K562 (cell line): ENCODE data around the gene FTSJ3. TPM values are rescaled to one million over a fixed set of nuclear protein-coding genes. Genes with fewer than 3 reads are reported as not detected.

Experiments used
- EGR1 ChIP-seq: fragments of 450-650 bp; conservative IDR thresholded peaks from 2 replicates; pipeline ENCODE4 v1.6.1; 2017; ENCODE audit warnings: mild to moderate bottlenecking
- ILK ChIP-seq: fragments of 450-650 bp; IDR thresholded peaks from 2 replicates; pipeline ENCODE4 v1.6.1; 2016; ENCODE audit warnings: missing genetic modification characterization, low read depth, mild to moderate bottlenecking, missing compliant biosample characterization, moderate library complexity, borderline replicate concordance
- JUN ChIP-seq, 2 experiments: sonication (generic) in 1 of 2; formaldehyde crosslinking in 1 of 2; IDR thresholded peaks; 2 replicates each; pipeline versions ENCODE4 v1.6.1 to v1.8.0; 2012 to 2022; ENCODE audit warnings: borderline replicate concordance in 2 of 2, mild to moderate bottlenecking in 2 of 2, improper control_type of control experiment in 1 of 2, low read depth in 1 of 2, low read length in 1 of 2, missing genetic modification reagents in 1 of 2
- KHSRP ChIP-seq: fragments of 450-650 bp; IDR thresholded peaks from 2 replicates; pipeline ENCODE4 v1.6.1; 2017
- NFE2L1 ChIP-seq: fragments of 450-650 bp; IDR thresholded peaks from 2 replicates; pipeline ENCODE4 v1.6.1; 2016; ENCODE audit warnings: missing genetic modification characterization, low read depth, mild to moderate bottlenecking, missing compliant biosample characterization, moderate library complexity, borderline replicate concordance
- POLR2AphosphoS2 ChIP-seq: IDR thresholded peaks from 2 replicates; pipeline ENCODE4 v1.6.1; 2012; ENCODE audit warnings: low read length, improper control_type of control experiment
- RUNX1 ChIP-seq: sonication (generic); IDR thresholded peaks from 2 replicates; pipeline ENCODE4 v1.6.1; 2016; ENCODE audit warnings: antibody characterized with exemption, low read depth
- SLC30A9 ChIP-seq: fragments of 250-450 bp; sonication (Bioruptor Pico); IDR thresholded peaks from 2 replicates; pipeline ENCODE4 v1.8.0; 2022; ENCODE audit warnings: mild to moderate bottlenecking, moderate library complexity
- TRIM24 ChIP-seq, 2 experiments: fragments of 450-650 bp; IDR thresholded peaks; 2 replicates each; pipeline ENCODE4 v1.6.1; 2016
- ZBTB1 ChIP-seq: sonication (generic); formaldehyde crosslinking; IDR thresholded peaks from 2 replicates; pipeline ENCODE4 v1.8.1; 2023; ENCODE audit warnings: missing genetic modification reagents, low read depth, mild to moderate bottlenecking, borderline replicate concordance
- ZC3H8 ChIP-seq: fragments of 450-650 bp; IDR thresholded peaks from 2 replicates; pipeline ENCODE4 v1.6.1; 2017
- ZNF324 ChIP-seq: fragments of 250-450 bp; sonication (Bioruptor Pico); IDR thresholded peaks from 2 replicates; pipeline ENCODE4 v1.4.0; 2020; ENCODE audit warnings: mild to moderate bottlenecking
- ZNF75A ChIP-seq: fragments of 450-650 bp; formaldehyde crosslinking; IDR thresholded peaks from 2 replicates; pipeline ENCODE4 v1.4.0; 2020; ENCODE audit warnings: mild to moderate bottlenecking
- ZNF780A ChIP-seq: fragments of 250-450 bp; sonication (Bioruptor Pico); IDR thresholded peaks from 2 replicates; pipeline ENCODE4 v1.5.0; 2021; ENCODE audit warnings: mild to moderate bottlenecking
- polyA plus RNA-seq, 8 experiments: library from polyadenylated mRNA; depleted of rRNA in 4 of 8; stranded (reverse) in 5 of 8; unstranded in 3 of 8; fragments of >200 nt; fragmentation: Nextera tagmentation in 2 of 8; fragmentation: Illumina TruSeq in 1 of 8; extraction: Ambion mirVana in 2 of 8; extraction: Trizol in 1 of 8; gene quantifications; 2 replicates each; pipeline versions ENCODE4 v1.2.1 to v1.2.3, GENCODE V29; 2011 to 2014; ENCODE audit warnings: inconsistent platforms in 1 of 8, missing spikeins in 1 of 8
- total RNA-seq, 7 experiments: library from RNA; depleted of rRNA in 6 of 7; stranded (reverse); fragments of >200 nt in 6 of 7; fragmentation: Illumina TruSeq in 2 of 7; extraction: Trizol in 2 of 7; gene quantifications; 2 replicates each; pipeline versions ENCODE4 v1.2.1 to v1.2.3, GENCODE V29; 2011 to 2021; ENCODE audit warnings: low replicate concordance in 1 of 7
- TF ChIP-seq, protein P1 (sequence below): fragments of 450-650 bp; IDR thresholded peaks from 2 replicates; pipeline ENCODE4 v1.6.1; 2017; ENCODE audit warnings: antibody characterized with exemption, mild to moderate bottlenecking
- TF ChIP-seq, protein P2 (sequence below): sonication (generic); formaldehyde crosslinking; IDR thresholded peaks from 2 replicates; pipeline ENCODE4 v1.4.0; 2020; ENCODE audit warnings: mild to moderate bottlenecking, missing genetic modification reagents
- TF ChIP-seq, protein P3 (sequence below), 2 experiments: fragments of 250-450 bp in 1 of 2; fragments of 450-650 bp in 1 of 2; sonication (Bioruptor Pico) in 1 of 2; IDR thresholded peaks; 2 replicates each; pipeline versions ENCODE4 v1.6.1 to v1.8.0; 2016 to 2021; ENCODE audit warnings: mild to moderate bottlenecking in 2 of 2, moderate library complexity in 2 of 2, missing compliant biosample characterization in 1 of 2, missing genetic modification characterization in 1 of 2

FTSJ3 gene
- total and polyA plus RNA-seq, 9 of the 15 experiments (the other 6 are each of a cell fraction or from before 2014, with no cell fraction given), result 18.0 to 65.6 (median 52.4) TPM

DNA sequence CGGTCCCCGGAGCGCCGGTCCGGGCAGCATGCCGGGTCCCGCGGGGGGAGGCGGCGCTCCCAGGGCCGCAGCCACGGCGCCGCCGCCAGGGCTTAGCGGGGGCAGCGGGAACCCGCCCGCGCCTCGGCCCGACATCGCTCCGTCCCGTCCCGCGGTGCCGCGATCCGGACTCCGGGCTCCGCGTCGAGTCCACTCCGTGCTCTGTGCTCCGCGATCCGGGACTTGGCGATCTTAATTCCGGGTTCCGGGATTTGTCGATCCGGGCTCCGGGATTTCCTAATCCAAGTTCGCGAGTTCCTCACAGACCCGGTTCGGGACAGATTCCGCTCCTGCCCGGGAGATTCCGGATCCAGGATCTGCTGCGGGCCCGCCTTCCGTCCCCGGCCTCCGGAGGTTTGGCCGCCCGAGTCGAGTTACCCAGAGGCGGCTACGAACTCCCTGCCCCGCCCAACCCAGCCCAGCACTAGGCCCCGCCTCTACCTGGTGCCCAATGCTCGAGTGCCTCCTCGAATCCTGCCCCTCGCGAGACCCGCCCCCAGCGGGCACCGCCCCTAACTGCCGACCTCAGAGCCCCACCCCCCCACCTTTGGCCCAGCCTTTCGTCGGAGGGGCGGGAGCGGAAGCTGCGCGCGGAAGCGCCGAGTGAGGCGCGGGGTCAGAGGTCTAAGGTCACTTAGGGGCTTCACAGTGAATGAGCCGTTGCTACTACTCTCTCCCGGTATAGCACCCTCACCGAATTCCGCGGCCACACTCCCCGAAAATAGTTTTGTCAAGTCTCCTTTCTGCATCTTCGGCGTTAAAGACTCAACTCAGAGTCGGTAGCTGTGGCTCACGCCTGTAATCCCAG lies 15.3 kb upstream of the FTSJ3 start, which contains the start of gene SMARCD2 (continued):
- TF ChIP-seq, protein P1, sequence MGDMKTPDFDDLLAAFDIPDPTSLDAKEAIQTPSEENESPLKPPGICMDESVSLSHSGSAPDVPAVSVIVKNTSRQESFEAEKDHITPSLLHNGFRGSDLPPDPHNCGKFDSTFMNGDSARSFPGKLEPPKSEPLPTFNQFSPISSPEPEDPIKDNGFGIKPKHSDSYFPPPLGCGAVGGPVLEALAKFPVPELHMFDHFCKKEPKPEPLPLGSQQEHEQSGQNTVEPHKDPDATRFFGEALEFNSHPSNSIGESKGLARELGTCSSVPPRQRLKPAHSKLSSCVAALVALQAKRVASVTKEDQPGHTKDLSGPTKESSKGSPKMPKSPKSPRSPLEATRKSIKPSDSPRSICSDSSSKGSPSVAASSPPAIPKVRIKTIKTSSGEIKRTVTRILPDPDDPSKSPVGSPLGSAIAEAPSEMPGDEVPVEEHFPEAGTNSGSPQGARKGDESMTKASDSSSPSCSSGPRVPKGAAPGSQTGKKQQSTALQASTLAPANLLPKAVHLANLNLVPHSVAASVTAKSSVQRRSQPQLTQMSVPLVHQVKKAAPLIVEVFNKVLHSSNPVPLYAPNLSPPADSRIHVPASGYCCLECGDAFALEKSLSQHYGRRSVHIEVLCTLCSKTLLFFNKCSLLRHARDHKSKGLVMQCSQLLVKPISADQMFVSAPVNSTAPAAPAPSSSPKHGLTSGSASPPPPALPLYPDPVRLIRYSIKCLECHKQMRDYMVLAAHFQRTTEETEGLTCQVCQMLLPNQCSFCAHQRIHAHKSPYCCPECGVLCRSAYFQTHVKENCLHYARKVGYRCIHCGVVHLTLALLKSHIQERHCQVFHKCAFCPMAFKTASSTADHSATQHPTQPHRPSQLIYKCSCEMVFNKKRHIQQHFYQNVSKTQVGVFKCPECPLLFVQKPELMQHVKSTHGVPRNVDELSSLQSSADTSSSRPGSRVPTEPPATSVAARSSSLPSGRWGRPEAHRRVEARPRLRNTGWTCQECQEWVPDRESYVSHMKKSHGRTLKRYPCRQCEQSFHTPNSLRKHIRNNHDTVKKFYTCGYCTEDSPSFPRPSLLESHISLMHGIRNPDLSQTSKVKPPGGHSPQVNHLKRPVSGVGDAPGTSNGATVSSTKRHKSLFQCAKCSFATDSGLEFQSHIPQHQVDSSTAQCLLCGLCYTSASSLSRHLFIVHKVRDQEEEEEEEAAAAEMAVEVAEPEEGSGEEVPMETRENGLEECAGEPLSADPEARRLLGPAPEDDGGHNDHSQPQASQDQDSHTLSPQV, result peak; percentile 35
- no peak for TF ChIP-seq NFE2L1
- TF ChIP-seq POLR2AphosphoS2, result no peak
- peak; percentile 87; the same call in 1 of the 2 replicates for TF ChIP-seq ZBTB1 (CRISPR knock-in tag)
- TF ChIP-seq ILK (tag), result no peak
- 0 out of 2 replicates have a peak, but pooled peaks have one; percentile 66 for TF ChIP-seq SLC30A9
- no peak for TF ChIP-seq KHSRP
- peak; percentile 30 to 58; a peak in 2 of 4 replicates for TF ChIP-seq TRIM24 (IDR thresholded peaks at IDR 0.05)
- TF ChIP-seq, protein P2, sequence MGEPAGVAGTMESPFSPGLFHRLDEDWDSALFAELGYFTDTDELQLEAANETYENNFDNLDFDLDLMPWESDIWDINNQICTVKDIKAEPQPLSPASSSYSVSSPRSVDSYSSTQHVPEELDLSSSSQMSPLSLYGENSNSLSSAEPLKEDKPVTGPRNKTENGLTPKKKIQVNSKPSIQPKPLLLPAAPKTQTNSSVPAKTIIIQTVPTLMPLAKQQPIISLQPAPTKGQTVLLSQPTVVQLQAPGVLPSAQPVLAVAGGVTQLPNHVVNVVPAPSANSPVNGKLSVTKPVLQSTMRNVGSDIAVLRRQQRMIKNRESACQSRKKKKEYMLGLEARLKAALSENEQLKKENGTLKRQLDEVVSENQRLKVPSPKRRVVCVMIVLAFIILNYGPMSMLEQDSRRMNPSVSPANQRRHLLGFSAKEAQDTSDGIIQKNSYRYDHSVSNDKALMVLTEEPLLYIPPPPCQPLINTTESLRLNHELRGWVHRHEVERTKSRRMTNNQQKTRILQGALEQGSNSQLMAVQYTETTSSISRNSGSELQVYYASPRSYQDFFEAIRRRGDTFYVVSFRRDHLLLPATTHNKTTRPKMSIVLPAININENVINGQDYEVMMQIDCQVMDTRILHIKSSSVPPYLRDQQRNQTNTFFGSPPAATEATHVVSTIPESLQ (CRISPR knock-in tag), result peak; percentile 39; the same call in 1 of the 2 replicates
- TF ChIP-seq ZNF780A (CRISPR knock-in tag), result no peak
- TF ChIP-seq ZC3H8, result no peak
- 0 out of 2 replicates have a peak, but pooled peaks have one; percentile 7 for TF ChIP-seq ZNF324 (CRISPR knock-in tag)
- 0 out of 2 replicates have a peak, but pooled peaks have one; percentile 68 for TF ChIP-seq RUNX1
- TF ChIP-seq ZNF75A (CRISPR knock-in tag), result no peak
- TF ChIP-seq JUN (IDR thresholded peaks at IDR 0.05; ENCODE audit: borderline replicate concordance, low read depth, low read length), result peak; percentile 76; the same call in 1 of the 2 replicates
- no peak for TF ChIP-seq JUN (CRISPR knock-in tag; IDR thresholded peaks at IDR 0.05; ENCODE audit: borderline replicate concordance)
- TF ChIP-seq, protein P3, sequence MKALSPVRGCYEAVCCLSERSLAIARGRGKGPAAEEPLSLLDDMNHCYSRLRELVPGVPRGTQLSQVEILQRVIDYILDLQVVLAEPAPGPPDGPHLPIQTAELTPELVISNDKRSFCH (CRISPR knock-in tag; IDR thresholded peaks at IDR 0.05), result no peak
- TF ChIP-seq, protein P3 (tag; IDR thresholded peaks at IDR 0.05), result peak; percentile 94
- peak; percentile 78 for TF ChIP-seq EGR1
